Measurements from ENCODE around the gene S100A11. TPM values are rescaled to one million over a fixed set of nuclear protein-coding genes. Genes with fewer than 3 reads are reported as not detected.
"Not testable (repeated sequence)": the region's sequence is repeated elsewhere in the genome, so short reads cannot be mapped to it uniquely, and the experiment has no call there.

The S100A11 gene
- total RNA-seq (100 to 1,000 TPM; 243 to 555 (median 365) TPM), polyA plus RNA-seq (100 to 1,000 TPM; 499 to 669 (median 505) TPM)
- long read RNA-seq, donor 1, transcript S100A11-201 (3 exons, 594 nt), result major isoform, 190 of 209 reads
- long read RNA-seq, donor 1, partial matches to known transcripts, result 19 of 209 reads
- long read RNA-seq, donor 1, other reads (novel, unspliced or antisense), result 0 of 209 reads
- long read RNA-seq, donor 2, transcript S100A11-201 (3 exons, 594 nt), result major isoform, 113 of 113 reads
- long read RNA-seq, donor 2, partial matches to known transcripts, result 0 of 113 reads
- long read RNA-seq, donor 2, other reads (novel, unspliced or antisense), result 0 of 113 reads

- DNase-seq, result peak; percentile 97
- no peaks in the 10 kb centered on the region for H3K27me3 ChIP-seq (replicated peaks in 1 of 7)
- H3K4me1 ChIP-seq, result peaks cover 15 to 81% (median 56%) of the 10 kb centered on the region in 6 donors
- no peaks in the 10 kb centered on the region for H3K9me3 ChIP-seq
- H3K27ac ChIP-seq, result peak within 1 kb of the TSS; percentile 74 to 96 (median 94)
- peak; percentile 90 to 96 (median 96) for TF ChIP-seq POLR2AphosphoS5 (IDR thresholded peaks at IDR 0.05)
- TF ChIP-seq POLR2A (IDR thresholded peaks at IDR 0.05), result peak; percentile 38 to 89 (median 58)
- TF ChIP-seq, protein P1, sequence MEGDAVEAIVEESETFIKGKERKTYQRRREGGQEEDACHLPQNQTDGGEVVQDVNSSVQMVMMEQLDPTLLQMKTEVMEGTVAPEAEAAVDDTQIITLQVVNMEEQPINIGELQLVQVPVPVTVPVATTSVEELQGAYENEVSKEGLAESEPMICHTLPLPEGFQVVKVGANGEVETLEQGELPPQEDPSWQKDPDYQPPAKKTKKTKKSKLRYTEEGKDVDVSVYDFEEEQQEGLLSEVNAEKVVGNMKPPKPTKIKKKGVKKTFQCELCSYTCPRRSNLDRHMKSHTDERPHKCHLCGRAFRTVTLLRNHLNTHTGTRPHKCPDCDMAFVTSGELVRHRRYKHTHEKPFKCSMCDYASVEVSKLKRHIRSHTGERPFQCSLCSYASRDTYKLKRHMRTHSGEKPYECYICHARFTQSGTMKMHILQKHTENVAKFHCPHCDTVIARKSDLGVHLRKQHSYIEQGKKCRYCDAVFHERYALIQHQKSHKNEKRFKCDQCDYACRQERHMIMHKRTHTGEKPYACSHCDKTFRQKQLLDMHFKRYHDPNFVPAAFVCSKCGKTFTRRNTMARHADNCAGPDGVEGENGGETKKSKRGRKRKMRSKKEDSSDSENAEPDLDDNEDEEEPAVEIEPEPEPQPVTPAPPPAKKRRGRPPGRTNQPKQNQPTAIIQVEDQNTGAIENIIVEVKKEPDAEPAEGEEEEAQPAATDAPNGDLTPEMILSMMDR (IDR thresholded peaks at IDR 0.05 in 8 of 11, conservative IDR thresholded peaks at IDR 0.05 in 3 of 11), result peak in 1 of 11 experiments; percentile 6
- H3K36me3 ChIP-seq, result peaks cover 0 to 28% (median 21%) of the 10 kb centered on the region in 6 donors
- 0 to 1% (median 1%) methylated on average over 51 to 53 of the region's 53 CpGs for WGBS, 5 donors
- intact Hi-C loops (cut with DNase I; ENCODE audit: low total_unique reads), result no loop called here
- peak within 1 kb of the TSS; percentile 47 to 73 (median 64) for H3K4me3 ChIP-seq
Observed at GRCh38 chr1:152036267-152037216, at the start of gene S100A11. Gene S100A11, minus strand, starts transcription at chr1:152037004. Its CDS starts 89 bp downstream, at chr1:152036915.

DNA sequence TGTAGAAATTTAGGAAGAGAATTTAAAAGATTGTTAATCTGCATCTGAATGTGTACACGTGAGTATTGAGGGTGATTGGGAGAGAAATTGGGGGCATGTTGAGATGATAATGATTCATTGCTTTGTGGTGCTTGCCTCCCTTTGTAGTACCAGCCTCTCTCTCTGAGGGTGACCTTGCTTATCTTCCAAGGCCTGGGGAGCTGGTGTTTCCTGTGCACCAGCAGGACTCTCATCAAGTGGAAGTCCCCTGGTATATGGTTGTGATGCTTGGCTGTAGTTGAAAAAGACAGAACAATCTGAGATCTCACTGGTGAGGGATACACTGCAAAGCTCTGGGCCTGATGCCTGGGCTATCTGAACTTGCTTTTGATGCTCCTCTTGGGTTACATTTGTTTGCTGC is 48.0 kb upstream of the S100A11 start:
- intact Hi-C loops (cut with DNase I; ENCODE audit: low total_unique reads), result no loop called here
- Histone ChIP-seq H3K27ac (no peak overlapping the region), H3K36me3 (no peaks in the 10 kb centered on the region), H3K9me3 (no peaks in the 10 kb centered on the region), H3K4me1 (no peaks in the 10 kb centered on the region), H3K4me3 (no peak overlapping the region), H3K27me3 (replicated peaks in 1 of 7) (peaks cover 0 to 39% (median 7%) of the 10 kb centered on the region in 7 donors)
- TF ChIP-seq, protein P1 (IDR thresholded peaks at IDR 0.05 in 8 of 11, conservative IDR thresholded peaks at IDR 0.05 in 3 of 11), result no peak
- no peak for TF ChIP-seq POLR2A (IDR thresholded peaks at IDR 0.05)
- TF ChIP-seq POLR2AphosphoS5 (IDR thresholded peaks at IDR 0.05), result no peak
- no peak for DNase-seq
- WGBS, 5 donors, result 30 to 49% (median 41%) methylated on average over 1 of the region's 1 CpG

- H3K27ac ChIP-seq; intact Hi-C loops (cut with DNase I; ENCODE audit: low total_unique reads); H3K4me3 ChIP-seq; DNase-seq; H3K36me3 ChIP-seq; H3K9me3 ChIP-seq; H3K4me1 ChIP-seq: not testable (repeated sequence)
- H3K27me3 ChIP-seq (replicated peaks in 1 of 7), result peaks cover 0 to 36% (median 0%) of the 10 kb centered on the region in 7 donors
- WGBS, 5 donors, result 91 to 100% (median 95%) methylated on average over 4 to 17 of the region's 17 CpGs
Observed at GRCh38 chr1:152081026-152081425, 44.2 kb upstream of the S100A11 start.

DNA sequence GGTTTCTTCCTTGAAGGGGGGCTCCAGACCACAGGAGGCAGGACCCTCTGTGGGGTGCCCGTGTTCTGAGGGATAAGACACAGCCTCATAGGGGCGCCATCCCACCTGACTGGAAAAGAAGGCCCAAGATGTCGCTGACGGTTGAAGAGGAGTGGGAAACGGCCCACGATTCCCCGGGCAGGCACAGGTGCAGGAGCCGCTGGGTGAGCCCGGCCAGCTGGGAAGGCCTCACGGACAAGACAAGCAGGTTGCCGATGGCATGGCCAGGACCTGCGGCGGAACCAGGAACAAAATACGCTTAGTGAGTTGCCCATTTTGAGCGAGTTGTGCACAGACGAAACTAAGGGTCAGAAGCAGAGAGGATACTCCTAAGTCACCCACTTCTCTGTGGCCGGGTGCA is 43.7 kb upstream of the S100A11 start:
- H3K27me3 ChIP-seq (replicated peaks in 1 of 7), result peaks cover 0 to 39% (median 0%) of the 10 kb centered on the region in 7 donors
- not testable (repeated sequence) for DNase-seq
- WGBS, 5 donors, result 84 to 94% (median 91%) methylated on average over 17 of the region's 17 CpGs

More for the DNA sequence above, 43.7 kb upstream of the S100A11 start:
- H3K4me1 ChIP-seq; H3K9me3 ChIP-seq; H3K4me3 ChIP-seq; H3K27ac ChIP-seq; intact Hi-C loops (cut with DNase I; ENCODE audit: low total_unique reads); H3K36me3 ChIP-seq: not testable (repeated sequence)
